Stimulated activated memory B cell treated with anti-CD40 and anti-IgM and Interleukin-4, amounts not matched to agents 10 μg/mL and 1 μg/mL and 100 μg/mL, for 72 hours (primary cell): ENCODE results near the gene ZC3H12A.

Source experiments
- ATAC-seq: fragments of 150-1000 bp; cut with Tn5 transposase; 2 replicates; pipeline ENCODE4 v1.10.0; 2021
- H3K27ac Mint-ChIP-seq: one replicate; pipeline ENCODE4 v1.8.0; 2022; ENCODE audit warnings: mild to moderate bottlenecking, mixed read lengths
- H3K27me3 Mint-ChIP-seq: one replicate; pipeline ENCODE4 v1.8.0; 2022; ENCODE audit warnings: mixed read lengths
- H3K36me3 Mint-ChIP-seq: one replicate; pipeline ENCODE4 v1.8.0; 2022; ENCODE audit warnings: mixed read lengths
- H3K4me1 Mint-ChIP-seq: one replicate; pipeline ENCODE4 v1.8.0; 2022; ENCODE audit warnings: mixed read lengths
- H3K4me3 Mint-ChIP-seq: one replicate; pipeline ENCODE4 v1.8.0; 2022; ENCODE audit warnings: mild to moderate bottlenecking, moderate library complexity, mixed read lengths
- H3K9me3 Mint-ChIP-seq: one replicate; pipeline ENCODE4 v1.8.0; 2022; ENCODE audit warnings: mixed read lengths

Gene ZC3H12A

GRCh38 chr1:37471345-37472231, 2.8 kb upstream of the ZC3H12A start:
- ATAC-seq, result no peak
- H3K4me1 Mint-ChIP-seq, result peaks cover 34% of the 10 kb centered on the region
- no peaks in the 10 kb centered on the region for H3K27me3 Mint-ChIP-seq
- H3K4me3 Mint-ChIP-seq, result no peak overlapping the region
- peaks cover 16% of the 10 kb centered on the region for H3K36me3 Mint-ChIP-seq
- peak overlapping the region; percentile 5 for H3K27ac Mint-ChIP-seq
- no peaks in the 10 kb centered on the region for H3K9me3 Mint-ChIP-seq

GRCh38 chr1:37472281-37472680, 2.1 kb upstream of the ZC3H12A start:
- peak overlapping the region; percentile 5 for H3K27ac Mint-ChIP-seq
- no peaks in the 10 kb centered on the region for H3K27me3 Mint-ChIP-seq
- H3K9me3 Mint-ChIP-seq, result no peaks in the 10 kb centered on the region
- peaks cover 34% of the 10 kb centered on the region for H3K4me1 Mint-ChIP-seq
- no peak overlapping the region for H3K4me3 Mint-ChIP-seq
- H3K36me3 Mint-ChIP-seq, result peaks cover 23% of the 10 kb centered on the region
- ATAC-seq, result no peak

DNA sequence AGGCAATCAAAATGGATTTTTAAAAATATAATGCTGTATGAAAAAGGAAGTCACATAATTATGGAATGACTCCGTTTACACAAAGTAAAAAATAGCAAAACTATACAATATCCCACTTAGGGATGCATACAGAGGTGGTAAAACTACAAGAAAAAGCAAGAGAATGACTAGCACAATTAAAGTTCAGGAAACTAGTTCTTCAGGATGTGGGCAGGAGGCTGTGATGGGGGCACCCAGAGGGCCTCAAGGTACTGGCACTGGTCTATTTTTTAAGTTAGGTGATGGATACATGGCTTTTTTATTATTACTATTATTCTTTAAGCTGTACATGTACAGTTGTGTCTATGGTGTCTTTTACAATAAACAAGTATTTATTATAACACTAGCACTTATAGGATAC, 1.4 kb upstream of the ZC3H12A start:
- peaks cover 30% of the 10 kb centered on the region for H3K36me3 Mint-ChIP-seq
- H3K9me3 Mint-ChIP-seq, result no peaks in the 10 kb centered on the region
- H3K27ac Mint-ChIP-seq, result no peak overlapping the region
- H3K4me1 Mint-ChIP-seq, result peaks cover 39% of the 10 kb centered on the region
- no peak overlapping the region for H3K4me3 Mint-ChIP-seq
- no peak for ATAC-seq
- no peaks in the 10 kb centered on the region for H3K27me3 Mint-ChIP-seq

- peaks cover 45% of the 10 kb centered on the region for H3K4me1 Mint-ChIP-seq
- ATAC-seq, result no peak
- no peaks in the 10 kb centered on the region for H3K27me3 Mint-ChIP-seq
- H3K36me3 Mint-ChIP-seq, result peaks cover 35% of the 10 kb centered on the region
- peak overlapping the region; percentile 97 for H3K4me3 Mint-ChIP-seq
- H3K9me3 Mint-ChIP-seq, result no peaks in the 10 kb centered on the region
- no peak overlapping the region for H3K27ac Mint-ChIP-seq
These were observed 842 bp upstream of the ZC3H12A start for GRCh38 chr1:37473431-37474045.

DNA sequence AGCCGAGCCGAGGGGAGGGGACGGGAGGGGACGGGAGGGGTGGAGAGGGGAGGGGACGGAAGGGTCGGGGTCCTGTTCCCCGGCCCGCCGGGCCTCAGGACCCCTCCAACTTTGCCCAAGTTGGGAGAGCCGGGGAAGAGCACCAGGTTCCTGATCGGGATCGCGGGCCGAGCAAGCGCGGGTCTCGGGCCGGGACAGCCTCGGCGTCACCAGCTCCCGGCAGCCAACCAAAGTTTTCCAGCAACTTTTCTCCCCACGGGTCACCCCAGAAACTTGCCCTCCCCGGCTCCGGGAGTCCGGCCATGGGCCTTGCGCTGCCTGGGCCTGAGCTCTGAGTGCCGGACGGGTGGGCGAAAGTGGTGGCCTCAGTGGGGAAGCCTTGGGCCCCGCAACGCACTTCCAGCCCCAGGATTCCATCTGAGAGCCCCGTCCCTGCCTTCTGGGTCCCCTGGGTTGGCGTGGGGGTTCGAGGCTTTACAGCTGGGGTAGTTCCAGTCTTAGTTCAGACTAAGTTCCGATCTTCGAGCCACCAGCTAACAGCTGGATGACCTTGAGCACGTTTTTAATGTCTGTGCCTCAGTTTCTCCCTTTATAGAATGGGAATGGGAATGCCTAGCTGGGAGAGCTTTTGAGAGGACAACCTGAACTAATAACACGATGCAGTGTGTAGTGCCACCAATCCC, 458 bp downstream of the ZC3H12A start:
- Mint-ChIP-seq H3K4me1 (peaks cover 51% of the 10 kb centered on the region), H3K4me3 (peak overlapping the region; percentile 97), H3K27ac (peak overlapping the region; percentile 97), H3K9me3 (no peaks in the 10 kb centered on the region), H3K27me3 (no peaks in the 10 kb centered on the region), H3K36me3 (peaks cover 48% of the 10 kb centered on the region)
- ATAC-seq, result no peak

GRCh38 chr1:37475380-37476086, 1.2 kb downstream of the ZC3H12A start:
- ATAC-seq, result no peak
- peaks cover 56% of the 10 kb centered on the region for H3K4me1 Mint-ChIP-seq

DNA sequence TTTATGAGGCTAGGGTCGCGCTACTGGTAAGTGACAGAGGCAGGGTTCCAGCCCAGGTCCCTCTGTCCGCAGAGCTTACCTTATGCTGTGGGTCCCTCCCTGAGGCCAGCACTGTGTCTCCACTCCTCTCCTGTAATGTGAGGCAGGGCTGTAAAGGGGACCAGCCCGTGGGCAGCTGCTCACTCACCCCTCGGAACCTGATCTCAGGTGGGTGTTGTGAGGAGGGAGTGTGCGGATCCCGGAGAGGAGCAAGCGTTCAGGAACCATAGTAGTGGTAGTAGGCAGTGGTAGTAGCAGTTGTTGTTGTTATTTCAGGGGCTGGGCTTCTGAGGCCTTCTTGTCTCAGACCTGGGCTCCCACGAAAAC, 1.7 kb downstream of the ZC3H12A start:
- H3K4me1 Mint-ChIP-seq, result peaks cover 62% of the 10 kb centered on the region
- H3K4me3 Mint-ChIP-seq, result peak overlapping the region; percentile 97
- H3K27me3 Mint-ChIP-seq, result no peaks in the 10 kb centered on the region
- peak overlapping the region; percentile 97 for H3K27ac Mint-ChIP-seq
- H3K36me3 Mint-ChIP-seq, result peaks cover 51% of the 10 kb centered on the region
- ATAC-seq, result no peak
- H3K9me3 Mint-ChIP-seq, result no peaks in the 10 kb centered on the region

More at GRCh38 chr1:37475380-37476086, 1.2 kb downstream of the ZC3H12A start:
- peaks cover 50% of the 10 kb centered on the region for H3K36me3 Mint-ChIP-seq
- peak overlapping the region; percentile 97 for H3K4me3 Mint-ChIP-seq
- peak overlapping the region; percentile 97 for H3K27ac Mint-ChIP-seq
- H3K27me3 Mint-ChIP-seq, result no peaks in the 10 kb centered on the region
- no peaks in the 10 kb centered on the region for H3K9me3 Mint-ChIP-seq

- Mint-ChIP-seq H3K27ac (peak overlapping the region; percentile 97), H3K4me3 (peak overlapping the region; percentile 97), H3K4me1 (peaks cover 67% of the 10 kb centered on the region), H3K9me3 (no peaks in the 10 kb centered on the region), H3K27me3 (no peaks in the 10 kb centered on the region), H3K36me3 (peaks cover 57% of the 10 kb centered on the region)
- ATAC-seq, result no peak
These were observed 2.2 kb downstream of the ZC3H12A start for GRCh38 chr1:37476460-37477197.

- Mint-ChIP-seq H3K27ac (peak overlapping the region; percentile 97), H3K4me3 (peak overlapping the region; percentile 97), H3K9me3 (no peaks in the 10 kb centered on the region), H3K36me3 (peaks cover 64% of the 10 kb centered on the region), H3K27me3 (no peaks in the 10 kb centered on the region), H3K4me1 (peaks cover 70% of the 10 kb centered on the region)
- peak; percentile 77 for ATAC-seq
These were observed 3.0 kb downstream of the ZC3H12A start for GRCh38 chr1:37477198-37477931.

GRCh38 chr1:37477946-37478345, 3.6 kb downstream of the ZC3H12A start:
- Mint-ChIP-seq H3K36me3 (peaks cover 69% of the 10 kb centered on the region), H3K27ac (peak overlapping the region; percentile 97), H3K27me3 (no peaks in the 10 kb centered on the region), H3K4me1 (peaks cover 70% of the 10 kb centered on the region), H3K9me3 (no peaks in the 10 kb centered on the region), H3K4me3 (peak overlapping the region; percentile 97)
- no peak for ATAC-seq

GRCh38 chr1:37478451-37478881, 4.1 kb downstream of the ZC3H12A start:
- Mint-ChIP-seq H3K9me3 (no peaks in the 10 kb centered on the region), H3K4me1 (peaks cover 68% of the 10 kb centered on the region)
- ATAC-seq, result no peak

DNA sequence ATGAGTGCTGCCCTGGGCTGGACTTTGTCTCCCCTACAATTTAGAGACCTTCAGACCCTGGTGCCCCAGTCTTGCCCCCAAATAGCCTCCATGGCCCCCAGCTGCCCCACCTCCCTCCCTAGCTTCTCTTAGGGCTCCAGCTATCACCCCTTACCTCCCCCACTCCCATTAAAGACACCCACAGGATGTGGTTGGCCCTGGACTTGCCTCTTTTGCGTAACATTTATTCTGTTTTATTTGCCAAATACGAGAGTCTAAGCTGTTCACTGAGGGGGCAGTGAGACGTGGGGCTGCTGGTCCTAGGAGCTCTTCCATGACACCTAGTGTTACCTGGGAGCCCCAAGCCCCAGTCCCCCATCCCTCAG, 4.5 kb downstream of the ZC3H12A start:
- ATAC-seq, result no peak
- H3K27me3 Mint-ChIP-seq, result no peaks in the 10 kb centered on the region
- peak overlapping the region; percentile 97 for H3K4me3 Mint-ChIP-seq
- H3K27ac Mint-ChIP-seq, result peak overlapping the region; percentile 97
- H3K9me3 Mint-ChIP-seq, result no peaks in the 10 kb centered on the region
- H3K4me1 Mint-ChIP-seq, result peaks cover 68% of the 10 kb centered on the region
- H3K36me3 Mint-ChIP-seq, result peaks cover 72% of the 10 kb centered on the region

More at GRCh38 chr1:37478451-37478881, 4.1 kb downstream of the ZC3H12A start:
- Mint-ChIP-seq H3K36me3 (peaks cover 69% of the 10 kb centered on the region), H3K27ac (peak overlapping the region; percentile 97), H3K27me3 (no peaks in the 10 kb centered on the region), H3K4me3 (peak overlapping the region; percentile 97)

DNA sequence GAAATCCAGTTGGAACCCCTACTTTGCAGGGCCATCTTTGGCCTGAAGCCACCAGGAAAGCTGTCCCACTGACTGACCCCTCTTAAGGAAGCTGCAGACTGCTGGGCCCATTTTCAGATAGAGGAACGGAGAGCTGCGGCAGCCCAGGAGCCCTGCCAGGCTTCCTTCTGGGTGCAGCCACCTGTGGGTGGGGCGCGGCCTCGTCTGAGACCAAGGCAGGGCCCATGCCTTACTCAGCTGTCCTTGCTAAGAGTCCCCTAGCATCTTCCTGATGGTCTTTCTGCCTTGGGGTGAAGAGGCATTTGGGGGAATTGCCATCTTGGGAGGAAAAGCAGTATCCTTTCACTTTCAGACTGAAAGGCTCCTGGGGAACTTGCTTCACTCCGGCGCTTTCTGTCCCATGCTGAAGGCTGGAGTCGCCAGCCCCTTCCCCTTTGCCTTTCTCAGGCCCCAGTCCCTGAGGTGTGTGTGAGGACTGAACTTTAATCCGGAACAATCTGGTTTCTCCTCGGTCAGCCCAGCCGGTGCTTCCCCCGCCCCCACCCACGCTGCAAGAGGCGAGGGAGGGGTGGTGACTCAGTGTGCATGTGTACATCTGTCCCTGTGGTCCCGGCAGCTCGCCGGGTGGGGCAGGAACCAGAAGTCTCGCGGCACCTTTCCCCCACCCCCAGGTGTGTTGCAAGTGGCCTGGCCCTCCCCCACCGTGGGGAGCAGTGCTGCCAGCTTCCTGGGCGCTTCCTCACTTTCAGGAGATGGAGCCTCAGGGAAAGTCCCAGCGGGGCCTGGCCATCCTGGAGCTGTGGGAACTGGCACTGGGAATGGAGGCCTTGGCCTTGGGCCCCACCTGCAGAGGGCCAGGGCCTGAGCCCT, 5.1 kb downstream of the ZC3H12A start:
- peak overlapping the region; percentile 97 for H3K27ac Mint-ChIP-seq
- H3K4me1 Mint-ChIP-seq, result peaks cover 72% of the 10 kb centered on the region
- no peaks in the 10 kb centered on the region for H3K9me3 Mint-ChIP-seq
- no peaks in the 10 kb centered on the region for H3K27me3 Mint-ChIP-seq
- H3K36me3 Mint-ChIP-seq, result peaks cover 77% of the 10 kb centered on the region
- H3K4me3 Mint-ChIP-seq, result peak overlapping the region; percentile 97
- ATAC-seq, result peak; percentile 80
